Heart left ventricle (tissue), 16 donors: ENCODE measurements around the gene GPRC5D. TPM values are rescaled to one million over a fixed set of nuclear protein-coding genes. Genes with fewer than 3 reads are reported as not detected.

Source experiments
- ATAC-seq, 4 donors: fragments of 200-7000 bp; cut with Tn5 transposase; one replicate each; pipeline ENCODE4 v1.9.1; 2020 to 2022; ENCODE audit warnings: moderate library complexity in 4 of 4, mild to moderate bottlenecking in 3 of 4, moderate number of reproducible peaks in 1 of 4
- DNase-seq, 5 donors: peaks; one replicate each; pipeline ENCODE4 v3.0.0-alpha.2; 2020
- H3K27ac ChIP-seq, 12 donors: fragments of 200-600 bp; sonication (generic) in 4 of 12; one replicate each; pipeline versions ENCODE4 v1.5.0 to v1.8.0; 2016 to 2022; ENCODE audit warnings: mild to moderate bottlenecking in 2 of 12
- H3K27me3 ChIP-seq, 9 donors: fragments of 200-600 bp; sonication (generic) in 2 of 9; one replicate each; pipeline versions ENCODE4 v1.5.1 to v1.8.0; 2016 to 2022; ENCODE audit warnings: mild to moderate bottlenecking in 3 of 9
- H3K36me3 ChIP-seq, 9 donors: fragments of 200-600 bp; sonication (generic) in 2 of 9; one replicate each; pipeline versions ENCODE4 v1.5.0 to v1.8.0; 2018 to 2022; ENCODE audit warnings: mild to moderate bottlenecking in 2 of 9
- H3K4me1 ChIP-seq, 12 donors: fragments of 200-600 bp; sonication (generic) in 4 of 12; one replicate each; pipeline versions ENCODE4 v1.5.0 to v1.8.0; 2016 to 2022; ENCODE audit warnings: mild to moderate bottlenecking in 3 of 12
- H3K4me3 ChIP-seq, 12 donors: fragments of 200-600 bp; sonication (generic) in 4 of 12; one replicate each; pipeline versions ENCODE4 v1.5.0 to v1.8.0; 2017 to 2022; ENCODE audit warnings: mild to moderate bottlenecking in 9 of 12, moderate library complexity in 4 of 12
- H3K9me3 ChIP-seq, 12 donors: fragments of 200-600 bp; sonication (generic) in 4 of 12; one replicate each; pipeline versions ENCODE4 v1.5.0 to v1.8.0; 2016 to 2022; ENCODE audit warnings: mild to moderate bottlenecking in 1 of 12
- POLR2A ChIP-seq, 2 donors: fragments of 450-650 bp; IDR thresholded peaks; one replicate each; pipeline ENCODE4 v1.6.1; 2017; ENCODE audit warnings: antibody characterized with exemption in 2 of 2, mild to moderate bottlenecking in 2 of 2, moderate library complexity in 2 of 2
- WGBS, 4 donors: extraction: QIAGEN DNeasy Blood & Tissue Kit in 2 of 4; methylation state at CpG; one replicate each; pipeline versions ENCODE4 v1.1.5 to v1.1.7; 2013 to 2018; 5-methylcytosine and 5-hydroxymethylcytosine counted together
- intact Hi-C, 10 donors: fragments of 100-400 bp; cut with DNase I; formaldehyde crosslinking; loops; one replicate each; pipeline versions ENCODE4 v1.11.1 to v1.14.2; 2022
- polyA plus RNA-seq, 2 donors: library from polyadenylated mRNA; stranded (reverse); fragments of 200-250 nt; gene quantifications; one replicate each; pipeline ENCODE4 v1.2.3, GENCODE V29; 2013
- total RNA-seq, 9 donors: library from RNA; depleted of rRNA in 2 of 9; stranded (reverse); fragments of >200 nt in 2 of 9; fragmentation: NEBNext Ultra II Directional in 3 of 9; extraction: Animal tissue kit (Norgen Biotek cat#: 25700) in 3 of 9; gene quantifications; one replicate each; pipeline versions ENCODE4 v1.1.0 to v1.2.4, GENCODE V29; 2016 to 2023
- TF ChIP-seq, protein P1 (sequence below), 12 donors: fragments of 200-600 bp; sonication (generic) in 4 of 12; IDR thresholded peaks; one replicate each; pipeline versions ENCODE4 v1.5.0 to v1.8.0; 2018 to 2022; ENCODE audit warnings: antibody characterized with exemption in 12 of 12, mild to moderate bottlenecking in 5 of 12
- donor health status: ischemic (EF 13 %, LVEDD 7.1; RV severe dilation, severe dysfunction).
- donor health status: healthy with polysubstance abuse.
- donor health status: DM: no; HTN: yes; CAD: no.
- donor health status: DM: no; HTN: no; CAD: no.
- donor health status: ischemic (EF 25% LVEDD 6.9; RV normal size, moderate dysfunction).
- donor health status: ischemic (EF 25% LVEDD 5.7; RV mildly dilated, moderate dysfunction).
- donor health status: healthy.
- donor health status: DM: yes; HTN: yes; CAD: no.
- donor health status: ischemic (EF 35%, LVEDD 5.7; RV mildly dilated, moderate dysfunction).
- donor health status: nonischemic (EF 11% LVEDD 7.7; RV severe dilation, severe dysfunction).
- donor health status: DM: yes; HTN: yes; CAD: no.
- donor health status: PGD.
- donor health status: ischemic (EF 29% LVEDD 5.4; RV normal size, mild dysfunction).
- donor health status: nonischemic (EF 23%, LVEDD 6.1; RV moderate dilation, normal function).

Gene GPRC5D
- total and polyA plus RNA-seq, 11 donors = 0.11 TPM; not detected in 10

GRCh38 chr12:12927211-12928079, 24.5 kb downstream of the GPRC5D start:
- ATAC-seq (peak; percentile 83 to 96 (median 92)), DNase-seq (peak; percentile 38 to 84 (median 60))
- intact Hi-C loops = no loop called here
- H3K36me3 ChIP-seq = no peaks in the 10 kb centered on the region
- H3K9me3 ChIP-seq = peaks cover 0 to 4% (median 0%) of the 10 kb centered on the region in 12 donors
- H3K27ac ChIP-seq = peak overlapping the region in 3 of 12 donors; percentile 27 to 49 (median 36)
- TF ChIP-seq, protein P1, sequence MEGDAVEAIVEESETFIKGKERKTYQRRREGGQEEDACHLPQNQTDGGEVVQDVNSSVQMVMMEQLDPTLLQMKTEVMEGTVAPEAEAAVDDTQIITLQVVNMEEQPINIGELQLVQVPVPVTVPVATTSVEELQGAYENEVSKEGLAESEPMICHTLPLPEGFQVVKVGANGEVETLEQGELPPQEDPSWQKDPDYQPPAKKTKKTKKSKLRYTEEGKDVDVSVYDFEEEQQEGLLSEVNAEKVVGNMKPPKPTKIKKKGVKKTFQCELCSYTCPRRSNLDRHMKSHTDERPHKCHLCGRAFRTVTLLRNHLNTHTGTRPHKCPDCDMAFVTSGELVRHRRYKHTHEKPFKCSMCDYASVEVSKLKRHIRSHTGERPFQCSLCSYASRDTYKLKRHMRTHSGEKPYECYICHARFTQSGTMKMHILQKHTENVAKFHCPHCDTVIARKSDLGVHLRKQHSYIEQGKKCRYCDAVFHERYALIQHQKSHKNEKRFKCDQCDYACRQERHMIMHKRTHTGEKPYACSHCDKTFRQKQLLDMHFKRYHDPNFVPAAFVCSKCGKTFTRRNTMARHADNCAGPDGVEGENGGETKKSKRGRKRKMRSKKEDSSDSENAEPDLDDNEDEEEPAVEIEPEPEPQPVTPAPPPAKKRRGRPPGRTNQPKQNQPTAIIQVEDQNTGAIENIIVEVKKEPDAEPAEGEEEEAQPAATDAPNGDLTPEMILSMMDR (IDR thresholded peaks at IDR 0.05) = no peak
- TF ChIP-seq POLR2A (IDR thresholded peaks at IDR 0.05) = no peak
- peak overlapping the region in 11 of 12 donors; percentile 9 to 49 (median 43) for H3K4me3 ChIP-seq
- H3K27me3 ChIP-seq = no peaks in the 10 kb centered on the region
- H3K4me1 ChIP-seq = peaks cover 0 to 4% (median 0%) of the 10 kb centered on the region in 12 donors
- WGBS, 4 donors = 37 to 46% (median 44%) methylated on average over 24 to 27 of the region's 27 CpGs

DNA sequence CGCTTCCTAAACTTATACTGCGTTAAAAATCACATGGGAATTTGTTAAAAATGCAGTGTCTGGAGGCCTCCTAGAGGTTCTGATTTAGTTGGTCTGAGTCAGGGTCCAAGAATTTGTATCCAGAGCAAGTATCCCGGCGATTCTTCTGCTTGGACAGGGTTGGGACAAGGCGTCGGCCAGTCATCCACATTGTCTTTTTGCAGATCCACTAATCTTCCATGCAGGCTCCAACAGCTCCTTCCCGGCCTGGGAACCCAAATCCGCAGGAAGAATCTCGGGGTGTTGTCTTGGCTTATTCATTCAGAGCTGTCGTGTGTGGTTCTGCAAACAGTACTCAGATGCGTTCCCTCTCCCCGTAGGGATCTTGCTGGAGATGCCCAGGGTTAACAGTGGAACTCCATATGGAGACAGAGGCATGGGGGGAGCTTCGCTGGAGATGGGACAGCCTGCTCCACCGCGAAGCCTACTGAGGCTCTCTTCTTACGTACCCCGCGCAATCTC, 25.3 kb downstream of the GPRC5D start:
- H3K27me3 ChIP-seq = no peaks in the 10 kb centered on the region
- ATAC-seq (no peak), DNase-seq (no peak)
- H3K4me1 ChIP-seq = peaks cover 0 to 4% (median 0%) of the 10 kb centered on the region in 12 donors
- WGBS, 4 donors = 88 to 90% (median 88%) methylated on average over 18 of the region's 18 CpGs
- no peak for TF ChIP-seq POLR2A (IDR thresholded peaks at IDR 0.05)
- TF ChIP-seq, protein P1 (IDR thresholded peaks at IDR 0.05) = no peak
- intact Hi-C loops = no loop called here
- no peak overlapping the region for H3K4me3 ChIP-seq
- H3K27ac ChIP-seq = no peak overlapping the region
- H3K36me3 ChIP-seq = no peaks in the 10 kb centered on the region
- peaks cover 0 to 4% (median 0%) of the 10 kb centered on the region in 12 donors for H3K9me3 ChIP-seq

GRCh38 chr12:12925388-12925787, 26.6 kb downstream of the GPRC5D start:
- H3K27ac ChIP-seq = no peak overlapping the region
- no peak for DNase-seq
- H3K4me1 ChIP-seq = peaks cover 0 to 4% (median 0%) of the 10 kb centered on the region in 12 donors
- H3K9me3 ChIP-seq = peaks cover 0 to 4% (median 0%) of the 10 kb centered on the region in 12 donors
- H3K36me3 ChIP-seq = no peaks in the 10 kb centered on the region
- no peak for ATAC-seq
- no peak overlapping the region for H3K4me3 ChIP-seq
- intact Hi-C loops = no loop called here
- no peaks in the 10 kb centered on the region for H3K27me3 ChIP-seq
- WGBS, 4 donors = 40 to 58% (median 54%) methylated on average over 1 of the region's 1 CpG
- TF ChIP-seq, protein P1 (IDR thresholded peaks at IDR 0.05) = no peak
- no peak for TF ChIP-seq POLR2A (IDR thresholded peaks at IDR 0.05)

DNA sequence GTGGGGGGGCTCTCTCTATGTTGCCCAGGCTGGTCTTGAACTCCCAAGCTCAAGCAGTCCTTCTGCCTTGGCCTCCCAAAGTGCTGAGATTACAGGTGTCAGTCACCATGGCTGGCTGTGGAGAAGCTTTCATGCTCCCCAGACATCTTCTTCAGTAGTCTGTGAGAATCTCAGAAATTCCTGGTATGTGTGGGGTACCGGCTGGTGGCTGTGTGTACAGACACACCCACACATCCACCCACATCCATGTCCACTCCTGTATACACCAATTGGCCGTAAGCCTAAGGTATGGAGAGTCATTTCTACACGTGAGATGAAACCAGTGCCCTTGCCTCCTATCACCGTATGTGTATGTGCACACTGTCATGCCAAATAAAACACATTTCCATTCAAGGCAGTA, 27.8 kb downstream of the GPRC5D start:
- H3K36me3 ChIP-seq = no peaks in the 10 kb centered on the region
- no peak for ATAC-seq
- peaks cover 0 to 4% (median 0%) of the 10 kb centered on the region in 12 donors for H3K4me1 ChIP-seq
- DNase-seq = no peak
- H3K4me3 ChIP-seq = no peak overlapping the region
- peaks cover 0 to 4% (median 0%) of the 10 kb centered on the region in 12 donors for H3K9me3 ChIP-seq
- H3K27me3 ChIP-seq = no peaks in the 10 kb centered on the region
- no peak overlapping the region for H3K27ac ChIP-seq
- TF ChIP-seq, protein P1 (IDR thresholded peaks at IDR 0.05) = no peak
- no peak for TF ChIP-seq POLR2A (IDR thresholded peaks at IDR 0.05)
- intact Hi-C loops = loop anchor here in 1 of 10 donors (5.0 kb wide), 1 partner anchor 58 kb away; no protein-coding TSS in a partner anchor
- WGBS, 4 donors = 67 to 87% (median 85%) methylated on average over 1 to 4 of the region's 4 CpGs
